ENCODE data around the gene CDC42SE2.

DNA sequence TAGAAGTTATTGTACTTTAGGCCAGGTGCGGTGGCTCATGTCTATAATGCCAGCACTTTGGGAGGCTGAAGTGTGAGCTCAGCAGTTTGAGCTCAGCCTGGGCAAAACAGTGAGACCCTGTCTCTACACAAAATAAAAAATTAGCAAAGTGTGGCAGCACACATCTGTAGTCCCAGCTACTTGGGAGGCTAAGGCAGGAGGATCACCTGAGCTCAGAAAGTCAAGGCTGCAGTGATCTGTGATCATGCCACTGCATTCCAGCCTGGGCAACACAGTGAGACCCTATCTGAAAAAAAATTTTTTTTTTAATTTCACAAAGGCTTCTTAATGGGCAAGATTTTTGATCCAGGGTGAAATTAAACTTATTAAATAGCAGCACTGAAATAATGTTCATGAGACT lies 92.8 kb downstream of the CDC42SE2 start:
- TF ChIP-seq, protein P1, sequence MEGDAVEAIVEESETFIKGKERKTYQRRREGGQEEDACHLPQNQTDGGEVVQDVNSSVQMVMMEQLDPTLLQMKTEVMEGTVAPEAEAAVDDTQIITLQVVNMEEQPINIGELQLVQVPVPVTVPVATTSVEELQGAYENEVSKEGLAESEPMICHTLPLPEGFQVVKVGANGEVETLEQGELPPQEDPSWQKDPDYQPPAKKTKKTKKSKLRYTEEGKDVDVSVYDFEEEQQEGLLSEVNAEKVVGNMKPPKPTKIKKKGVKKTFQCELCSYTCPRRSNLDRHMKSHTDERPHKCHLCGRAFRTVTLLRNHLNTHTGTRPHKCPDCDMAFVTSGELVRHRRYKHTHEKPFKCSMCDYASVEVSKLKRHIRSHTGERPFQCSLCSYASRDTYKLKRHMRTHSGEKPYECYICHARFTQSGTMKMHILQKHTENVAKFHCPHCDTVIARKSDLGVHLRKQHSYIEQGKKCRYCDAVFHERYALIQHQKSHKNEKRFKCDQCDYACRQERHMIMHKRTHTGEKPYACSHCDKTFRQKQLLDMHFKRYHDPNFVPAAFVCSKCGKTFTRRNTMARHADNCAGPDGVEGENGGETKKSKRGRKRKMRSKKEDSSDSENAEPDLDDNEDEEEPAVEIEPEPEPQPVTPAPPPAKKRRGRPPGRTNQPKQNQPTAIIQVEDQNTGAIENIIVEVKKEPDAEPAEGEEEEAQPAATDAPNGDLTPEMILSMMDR (IDR thresholded peaks at IDR 0.05): no peak
- TF ChIP-seq POLR2A (IDR thresholded peaks at IDR 0.05) (no peak), POLR2AphosphoS5 (IDR thresholded peaks at IDR 0.05; ENCODE audit: insufficient read depth in 1 of 2, low read depth in 1 of 2) (no peak)
